Liver (tissue), 2 donors: Measurements from ENCODE around the gene IGF1R.

Experiments used
- CTCF ChIP-seq: fragments of 150-350 bp; IDR thresholded peaks from 2 replicates; pipeline ENCODE4 v1.5.1; 2017; ENCODE audit warnings: improper control_type of control experiment, low read depth, low read length; ENCODE audit not compliant: missing input control
- MAX ChIP-seq: IDR thresholded peaks from 2 replicates; pipeline ENCODE4 v1.6.1; 2016; ENCODE audit warnings: antibody characterized with exemption
- donor health status: healthy.

GRCh38 chr15:98953000-98953787 lies 304.9 kb downstream of the IGF1R start:
- no peak for TF ChIP-seq MAX
- no peak for TF ChIP-seq CTCF
